Sigmoid colon (tissue), 4 donors: Measurements from ENCODE around the gene PLTP.

Source experiments
- CTCF ChIP-seq, 4 experiments: fragments of 450-650 bp in 3 of 4; fragments of 200-600 bp in 1 of 4; IDR thresholded peaks; one replicate each; pipeline ENCODE4 v1.5.1; 2016 to 2019; ENCODE audit warnings: antibody characterized with exemption in 4 of 4, mild to moderate bottlenecking in 3 of 4, moderate library complexity in 2 of 4
- POLR2AphosphoS5 ChIP-seq, 4 donors: sonication (generic); formaldehyde crosslinking; IDR thresholded peaks; one replicate each; pipeline ENCODE4 v1.6.1; 2017; ENCODE audit warnings: antibody characterized with exemption in 4 of 4

- TF ChIP-seq POLR2AphosphoS5 (IDR thresholded peaks at IDR 0.05) = peak in 1 of 4 donors; percentile 60
- no peak for TF ChIP-seq CTCF (IDR thresholded peaks at IDR 0.05)
Measured at GRCh38 chr20:45946149-45946970, 34.4 kb upstream of the PLTP start.
